Measurements from ENCODE around the gene SART3. TPM values are rescaled to one million over a fixed set of nuclear protein-coding genes. Genes with fewer than 3 reads are reported as not detected.
A peak's percentile ranks its signal among the peaks of the same experiment; 100 is the strongest.

Gene SART3
- 10 to 100 TPM; 21.5 to 51.1 (median 30.5) TPM for polyA plus RNA-seq

GRCh38 chr12:108560752-108561719 is at the start of gene SART3:
Gene SART3 (minus strand): TSS chr12:108561173. CDS start chr12:108561154, 19 bp downstream.
- peak within 1 kb of the TSS; percentile 99 to 100 (median 100) for H3K4me3 Mint-ChIP-seq
- no peaks in the 10 kb centered on the region for H3K9me3 Mint-ChIP-seq
- H3K27ac Mint-ChIP-seq, result peak within 1 kb of the TSS; percentile 98 to 100 (median 100)
- peaks cover 61 to 73% of the 10 kb centered on the region in 2 donors for H3K4me1 Mint-ChIP-seq
- H3K27me3 Mint-ChIP-seq (ENCODE audit: low read depth in 3 of 3), result peaks cover 2 to 11% (median 6%) of the 10 kb centered on the region in 3 donors
- DNase-seq, result peak; percentile 83 to 86 (median 86)
- H3K36me3 Mint-ChIP-seq, result peaks cover 7 to 10% (median 9%) of the 10 kb centered on the region in 3 donors

- Mint-ChIP-seq H3K27me3 (ENCODE audit: low read depth in 3 of 3) (peaks cover 0 to 11% (median 5%) of the 10 kb centered on the region in 3 donors), H3K9me3 (no peaks in the 10 kb centered on the region), H3K4me3 (no peak overlapping the region), H3K4me1 (peaks cover 18 to 19% of the 10 kb centered on the region in 2 donors), H3K36me3 (no peaks in the 10 kb centered on the region), H3K27ac (no peak overlapping the region)
- DNase-seq, result no peak
These were observed 49.4 kb upstream of the SART3 start for GRCh38 chr12:108610336-108610815.

GRCh38 chr12:108609537-108610335 is 48.8 kb upstream of the SART3 start:
- Mint-ChIP-seq H3K4me1 (peaks cover 12 to 19% of the 10 kb centered on the region in 2 donors), H3K27ac (no peak overlapping the region), H3K36me3 (no peaks in the 10 kb centered on the region), H3K4me3 (no peak overlapping the region), H3K9me3 (no peaks in the 10 kb centered on the region), H3K27me3 (ENCODE audit: low read depth in 3 of 3) (peaks cover 2 to 11% (median 7%) of the 10 kb centered on the region in 3 donors)
- DNase-seq, result no peak

- Mint-ChIP-seq H3K4me1 (peaks cover 12 to 13% of the 10 kb centered on the region in 2 donors), H3K9me3 (no peaks in the 10 kb centered on the region), H3K27ac (no peak overlapping the region), H3K4me3 (no peak overlapping the region), H3K36me3 (no peaks in the 10 kb centered on the region), H3K27me3 (ENCODE audit: low read depth in 3 of 3) (peaks cover 3 to 15% (median 7%) of the 10 kb centered on the region in 3 donors)
- DNase-seq, result no peak
These were observed 47.6 kb upstream of the SART3 start for GRCh38 chr12:108608616-108609015.

GRCh38 chr12:108607981-108608600 is 47.1 kb upstream of the SART3 start:
- peaks cover 10 to 12% of the 10 kb centered on the region in 2 donors for H3K4me1 Mint-ChIP-seq
- DNase-seq, result no peak
- no peaks in the 10 kb centered on the region for H3K9me3 Mint-ChIP-seq
- no peak overlapping the region for H3K4me3 Mint-ChIP-seq
- peak overlapping the region in 2 of 6 donors; percentile 7 to 30 for H3K27ac Mint-ChIP-seq
- peaks cover 5 to 15% (median 7%) of the 10 kb centered on the region in 3 donors for H3K27me3 Mint-ChIP-seq (ENCODE audit: low read depth in 3 of 3)
- H3K36me3 Mint-ChIP-seq, result no peaks in the 10 kb centered on the region

- DNase-seq, result no peak
- Mint-ChIP-seq H3K27ac (peak overlapping the region in 1 of 6 donors; percentile 68), H3K36me3 (no peaks in the 10 kb centered on the region), H3K9me3 (no peaks in the 10 kb centered on the region), H3K4me1 (peaks cover 3% of the 10 kb centered on the region in 2 donors), H3K4me3 (no peak overlapping the region), H3K27me3 (ENCODE audit: low read depth in 3 of 3) (peaks cover 5 to 14% (median 7%) of the 10 kb centered on the region in 3 donors)
These were observed 45.5 kb upstream of the SART3 start for GRCh38 chr12:108606492-108606891.

GRCh38 chr12:108605690-108606406 is 44.9 kb upstream of the SART3 start:
- H3K4me3 Mint-ChIP-seq, result no peak overlapping the region
- no peak for DNase-seq
- no peaks in the 10 kb centered on the region for H3K9me3 Mint-ChIP-seq
- peaks cover 0 to 3% of the 10 kb centered on the region in 2 donors for H3K4me1 Mint-ChIP-seq
- peak overlapping the region in 5 of 6 donors; percentile 14 to 77 (median 68) for H3K27ac Mint-ChIP-seq
- H3K36me3 Mint-ChIP-seq, result no peaks in the 10 kb centered on the region
- H3K27me3 Mint-ChIP-seq (ENCODE audit: low read depth in 3 of 3), result peaks cover 5 to 13% (median 7%) of the 10 kb centered on the region in 3 donors

GRCh38 chr12:108605000-108605689 is 44.2 kb upstream of the SART3 start:
- H3K36me3 Mint-ChIP-seq, result no peaks in the 10 kb centered on the region
- DNase-seq, result no peak
- H3K9me3 Mint-ChIP-seq, result no peaks in the 10 kb centered on the region
- H3K4me3 Mint-ChIP-seq, result no peak overlapping the region
- H3K27ac Mint-ChIP-seq, result peak overlapping the region in 3 of 6 donors; percentile 14 to 68 (median 17)
- peaks cover 0 to 3% of the 10 kb centered on the region in 2 donors for H3K4me1 Mint-ChIP-seq
- peaks cover 5 to 11% (median 7%) of the 10 kb centered on the region in 3 donors for H3K27me3 Mint-ChIP-seq (ENCODE audit: low read depth in 3 of 3)

- Mint-ChIP-seq H3K4me1 (peaks cover 0 to 3% of the 10 kb centered on the region in 2 donors), H3K9me3 (no peaks in the 10 kb centered on the region), H3K4me3 (no peak overlapping the region), H3K27ac (no peak overlapping the region), H3K36me3 (no peaks in the 10 kb centered on the region), H3K27me3 (ENCODE audit: low read depth in 3 of 3) (peaks cover 5 to 11% (median 7%) of the 10 kb centered on the region in 3 donors)
- DNase-seq, result no peak
These were observed 43.4 kb upstream of the SART3 start for GRCh38 chr12:108604208-108604941.

- Mint-ChIP-seq H3K4me1 (peaks cover 0 to 3% of the 10 kb centered on the region in 2 donors), H3K27ac (no peak overlapping the region), H3K27me3 (ENCODE audit: low read depth in 3 of 3) (peaks cover 5 to 11% (median 7%) of the 10 kb centered on the region in 3 donors), H3K9me3 (no peaks in the 10 kb centered on the region), H3K4me3 (no peak overlapping the region), H3K36me3 (no peaks in the 10 kb centered on the region)
- no peak for DNase-seq
These were observed 42.8 kb upstream of the SART3 start for GRCh38 chr12:108603743-108604142.

GRCh38 chr12:108602976-108603704 is 42.2 kb upstream of the SART3 start:
- Mint-ChIP-seq H3K27me3 (ENCODE audit: low read depth in 3 of 3) (peaks cover 5 to 11% (median 7%) of the 10 kb centered on the region in 3 donors), H3K27ac (no peak overlapping the region), H3K4me1 (peaks cover 0 to 3% of the 10 kb centered on the region in 2 donors), H3K36me3 (no peaks in the 10 kb centered on the region), H3K9me3 (no peaks in the 10 kb centered on the region), H3K4me3 (no peak overlapping the region)
- no peak for DNase-seq
